A549 (cell line): Measurements from ENCODE around the gene TSPAN18. TPM values are rescaled to one million over a fixed set of nuclear protein-coding genes. Genes with fewer than 3 reads are reported as not detected.
A peak's percentile ranks its signal among the peaks of the same experiment; 100 is the strongest.

Experiments used
- ATAC-seq, 2 experiments: fragments of 200-7000 bp in 1 of 2; fragments of >200 bp in 1 of 2; cut with Nextera tagmentation in 1 of 2; cut with Tn5 transposase in 1 of 2; 3 replicates each; pipeline versions ENCODE4 v1.8.0 to v1.9.1; 2018 to 2020; ENCODE audit warnings: mild to moderate bottlenecking in 1 of 2, moderate library complexity in 1 of 2
- CTCF ChIA-PET: fragments of 300-600 bp; sonication (Branson Sonifier 250); formaldehyde crosslinking; extraction: SDS; loops from one replicate; lab custom pipeline; 2021; ENCODE audit warnings: antibody characterized with exemption, inconsistent platforms; lab: Yijun Ruan, JAX
- POLR2A ChIA-PET: fragments of 350-600 bp; formaldehyde crosslinking; extraction: SDS; loops from one replicate; lab custom pipeline; 2021; ENCODE audit warnings: antibody characterized with exemption, inconsistent platforms; lab: Yijun Ruan, JAX
- DNase-seq, 2 experiments: peaks; one replicate each; pipeline versions ENCODE4 v3.0.0 to v3.0.0-alpha.2; 2011 to 2016; ENCODE audit warnings: low read depth in 1 of 2, low spot score in 1 of 2
- FAIRE-seq: peaks from 2 replicates; lab custom pipeline; 2011; peaks lifted over from hg19 to GRCh38; lab: Jason Lieb, UNC
- H3K27ac ChIP-seq, 2 experiments: fragments of >200 bp; sonication (Bioruptor Twin); formaldehyde crosslinking; 3 replicates each; pipeline ENCODE4 v1.5.1; 2016 to 2017
- H3K4me1 ChIP-seq: fragments of >200 bp; sonication (Bioruptor Twin); formaldehyde crosslinking; 3 replicates; pipeline ENCODE4 v1.6.1; 2016
- H3K4me2 ChIP-seq: fragments of >200 bp; sonication (Bioruptor Twin); formaldehyde crosslinking; 3 replicates; pipeline ENCODE4 v1.6.1; 2016
- H3K4me3 ChIP-seq: fragments of >200 bp; sonication (Bioruptor Twin); formaldehyde crosslinking; 3 replicates; pipeline ENCODE4 v1.5.1; 2016
- H3K9me3 ChIP-seq: fragments of >200 bp; sonication (Bioruptor Twin); formaldehyde crosslinking; 3 replicates; pipeline ENCODE4 v1.6.1; 2016
- KDM1A ChIP-seq: fragments of 200-600 bp; sonication (generic); IDR thresholded peaks from 2 replicates; pipeline ENCODE4 v1.6.1; 2016; ENCODE audit warnings: low read depth, mild to moderate bottlenecking
- KDM5A ChIP-seq: fragments of 200-600 bp; sonication (generic); IDR thresholded peaks from 2 replicates; pipeline ENCODE4 v1.6.1; 2016; ENCODE audit warnings: antibody characterized with exemption, mild to moderate bottlenecking
- NR3C1 ChIP-seq: fragments of >200 bp; sonication (Bioruptor Twin); formaldehyde crosslinking; IDR thresholded peaks from 3 replicates; pipeline ENCODE4 v1.6.1; 2017
- REST ChIP-seq: fragments of 200-600 bp; sonication (generic); IDR thresholded peaks from 2 replicates; pipeline ENCODE4 v1.6.1; 2016; ENCODE audit warnings: antibody characterized with exemption, mild to moderate bottlenecking, moderate library complexity
- TFCP2L1 ChIP-seq: fragments of 250-450 bp; sonication (Bioruptor Pico); IDR thresholded peaks from 2 replicates; pipeline ENCODE4 v1.5.0; 2021; ENCODE audit warnings: mild to moderate bottlenecking
- ZFP36 ChIP-seq: fragments of 450-650 bp; IDR thresholded peaks from 2 replicates; pipeline ENCODE4 v1.6.1; 2014; ENCODE audit warnings: borderline replicate concordance; ENCODE audit not compliant: partially characterized antibody
- WGBS: methylation state at CpG from one replicate; pipeline ENCODE4 v1.1.6; 2017; ENCODE audit errors: missing lambda C conversion rate; 5-methylcytosine and 5-hydroxymethylcytosine counted together
- polyA plus RNA-seq, 4 experiments: library from polyadenylated mRNA; depleted of rRNA in 3 of 4; stranded (reverse); fragments of >200 nt; fragmentation: RNase III in 1 of 4; extraction: RNeasy Plus Mini Kit Qiagen cat#74134 plus additional on column Dnase treatment in 1 of 4; gene quantifications; 2 replicates in 3 of 4; 3 replicates in 1 of 4; pipeline ENCODE4 v1.2.3, GENCODE V29; 2011 to 2017
- TF ChIP-seq, protein P1 (sequence below): fragments of >200 bp; sonication (Bioruptor Twin); formaldehyde crosslinking; IDR thresholded peaks from 3 replicates; pipeline ENCODE4 v1.6.1; 2016
- TF ChIP-seq, protein P2 (sequence below): fragments of 450-650 bp; IDR thresholded peaks from 2 replicates; pipeline ENCODE4 v1.6.1; 2014; ENCODE audit warnings: antibody characterized with exemption

TSPAN18 gene
- polyA plus RNA-seq, 2 of the 4 experiments (the other 2 are of a cell fraction) = 0.81 to 4.5 TPM

- TF ChIP-seq, protein P1, sequence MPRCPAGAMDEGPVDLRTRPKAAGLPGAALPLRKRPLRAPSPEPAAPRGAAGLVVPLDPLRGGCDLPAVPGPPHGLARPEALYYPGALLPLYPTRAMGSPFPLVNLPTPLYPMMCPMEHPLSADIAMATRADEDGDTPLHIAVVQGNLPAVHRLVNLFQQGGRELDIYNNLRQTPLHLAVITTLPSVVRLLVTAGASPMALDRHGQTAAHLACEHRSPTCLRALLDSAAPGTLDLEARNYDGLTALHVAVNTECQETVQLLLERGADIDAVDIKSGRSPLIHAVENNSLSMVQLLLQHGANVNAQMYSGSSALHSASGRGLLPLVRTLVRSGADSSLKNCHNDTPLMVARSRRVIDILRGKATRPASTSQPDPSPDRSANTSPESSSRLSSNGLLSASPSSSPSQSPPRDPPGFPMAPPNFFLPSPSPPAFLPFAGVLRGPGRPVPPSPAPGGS = no peak
- TF ChIP-seq, all 56 proteins: peak for 0
These were observed 32.3 kb upstream of the TSPAN18 start (continued) for GRCh38 chr11:44694443-44694842.

GRCh38 chr11:44695169-44695833, 31.5 kb upstream of the TSPAN18 start:
- Histone ChIP-seq H3K4me1 (no peaks in the 10 kb centered on the region), H3K9me3 (no peaks in the 10 kb centered on the region), H3K4me2 (no peak overlapping the region), H3K27ac (no peak overlapping the region), H3K4me3 (no peak overlapping the region)
- CTCF ChIA-PET = interaction anchor here (1.0 to 1.2 kb wide), 2 partner anchors 14 to 96 kb away, joined by 3 read pairs; no protein-coding TSS in a partner anchor
- FAIRE-seq = no peak
- ATAC-seq = peak in 1 of 2 experiments; percentile 32; a peak in 1 of 6 replicates
- WGBS = 38% methylated on average over 4 of the region's 4 CpGs
- POLR2A ChIA-PET = no interaction called here
- TF ChIP-seq, protein P2, sequence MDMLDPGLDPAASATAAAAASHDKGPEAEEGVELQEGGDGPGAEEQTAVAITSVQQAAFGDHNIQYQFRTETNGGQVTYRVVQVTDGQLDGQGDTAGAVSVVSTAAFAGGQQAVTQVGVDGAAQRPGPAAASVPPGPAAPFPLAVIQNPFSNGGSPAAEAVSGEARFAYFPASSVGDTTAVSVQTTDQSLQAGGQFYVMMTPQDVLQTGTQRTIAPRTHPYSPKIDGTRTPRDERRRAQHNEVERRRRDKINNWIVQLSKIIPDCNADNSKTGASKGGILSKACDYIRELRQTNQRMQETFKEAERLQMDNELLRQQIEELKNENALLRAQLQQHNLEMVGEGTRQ = peak; percentile 49; the same call in 1 of the 2 replicates
- TF ChIP-seq NR3C1 = no peak
- no peak for DNase-seq

- H3K4me2 ChIP-seq = no peak overlapping the region
- no peak overlapping the region for H3K27ac ChIP-seq
- no peak for FAIRE-seq
- no peak for DNase-seq
- POLR2A ChIA-PET = no interaction called here
- no peaks in the 10 kb centered on the region for H3K4me1 ChIP-seq
- no peaks in the 10 kb centered on the region for H3K9me3 ChIP-seq
- H3K4me3 ChIP-seq = no peak overlapping the region
- no peak for TF ChIP-seq KDM5A
- TF ChIP-seq, protein P2 = 0 out of 2 replicates have a peak, but pooled peaks have one; percentile 14
- 64% methylated on average over 13 of the region's 13 CpGs for WGBS
- CTCF ChIA-PET = interaction anchor here (0.9 to 1.2 kb wide), 4 partner anchors 9 to 52 kb away, joined by 3 to 4 read pairs (median 3); no protein-coding TSS in a partner anchor
- ATAC-seq = no peak
These were observed 28.4 kb upstream of the TSPAN18 start for GRCh38 chr11:44698252-44698912.

DNA sequence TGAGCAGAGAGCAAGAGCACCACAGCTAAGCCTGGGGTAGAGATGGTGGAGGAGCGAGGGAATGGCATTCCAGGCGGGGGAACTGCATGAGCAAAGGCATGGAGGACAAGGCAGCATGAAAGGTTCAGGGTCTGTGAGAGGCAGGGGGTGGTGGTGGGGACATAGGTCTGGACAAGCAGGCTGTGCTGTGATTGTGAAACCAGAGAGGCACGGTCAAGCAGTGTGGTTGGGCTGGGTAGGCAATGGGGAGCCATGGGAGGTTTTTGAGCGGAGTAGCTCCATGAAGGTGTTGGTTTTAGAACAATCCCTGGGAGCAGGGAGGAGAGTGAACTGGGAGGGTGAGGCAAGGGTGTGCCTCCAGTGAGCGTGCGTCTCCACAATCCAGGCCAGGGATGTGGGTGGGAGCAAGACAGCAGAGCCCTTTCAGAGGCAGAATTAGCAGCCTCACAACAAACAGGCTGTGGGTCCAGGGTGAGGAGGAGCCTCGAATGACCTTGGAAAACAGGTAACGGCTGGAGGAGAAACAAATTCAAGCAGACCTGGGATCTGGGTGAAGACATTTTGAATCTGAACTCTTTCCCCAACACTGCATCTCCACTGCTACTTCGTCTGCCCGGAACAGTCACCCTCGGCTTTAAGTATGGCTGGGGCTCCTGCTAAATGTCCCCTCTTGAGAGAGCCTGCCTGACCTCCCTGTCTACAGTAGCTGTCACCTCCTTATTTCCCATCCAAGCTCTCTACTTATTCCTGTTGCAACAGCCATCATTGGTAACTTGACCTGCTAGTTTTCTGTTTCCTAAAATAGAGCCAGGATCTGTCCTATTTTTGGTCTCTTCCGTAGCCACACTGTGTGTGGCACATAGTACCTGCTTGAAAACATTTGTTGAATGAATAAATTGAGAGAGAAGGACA, 27.0 kb upstream of the TSPAN18 start:
- Histone ChIP-seq H3K9me3 (no peaks in the 10 kb centered on the region), H3K4me2 (no peak overlapping the region), H3K4me3 (no peak overlapping the region), H3K4me1 (no peaks in the 10 kb centered on the region), H3K27ac (no peak overlapping the region)
- no peak for TF ChIP-seq TFCP2L1 (CRISPR knock-in tag)
- TF ChIP-seq REST = no peak
- TF ChIP-seq ZFP36 = peak; percentile 12
- no peak for TF ChIP-seq KDM1A
- ATAC-seq (no peak), FAIRE-seq (no peak), DNase-seq (no peak)
- ChIA-PET CTCF (no interaction called here), POLR2A (no interaction called here)
- WGBS = 33% methylated on average over 12 of the region's 12 CpGs
